HL-60/S4 treated with retinoic acid at 250 ng/mL for 4 days and 3 days (cell line): ENCODE measurements around the gene RNLS.
"Not testable (repeated sequence)": the region's sequence is repeated elsewhere in the genome, so short reads cannot be mapped to it uniquely, and the experiment has no call there.

Source experiments
- in situ Hi-C: fragments of 300-500 bp; cut with MboI; formaldehyde crosslinking; loops from 2 replicates; pipeline ENCODE4 v1.7.0; 2022; ENCODE audit warnings: low sequenced_read_pairs

RNLS gene

GRCh38 chr10:88314362-88314761 is 268.8 kb downstream of the RNLS start:
- in situ Hi-C loops, result no loop called here

DNA sequence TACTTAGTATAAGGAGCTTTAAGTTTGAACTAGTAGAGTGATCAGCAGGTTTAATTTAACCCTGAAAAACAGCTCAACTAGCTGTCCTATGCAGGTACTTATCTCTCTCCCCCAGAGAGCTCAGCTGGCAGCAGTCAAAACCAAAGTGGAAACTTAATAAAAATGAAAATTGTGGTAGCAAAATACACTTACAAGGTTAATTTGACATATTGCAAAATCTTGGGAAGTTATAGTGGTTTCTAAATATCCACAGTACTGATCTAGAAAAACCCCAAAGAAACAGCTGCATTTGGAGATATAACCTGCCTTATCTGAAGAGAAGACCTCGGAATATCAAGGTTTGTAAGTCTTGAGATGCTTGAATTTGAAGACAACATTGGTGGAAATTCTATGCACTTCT is 269.2 kb downstream of the RNLS start:
- in situ Hi-C loops, result no loop called here

DNA sequence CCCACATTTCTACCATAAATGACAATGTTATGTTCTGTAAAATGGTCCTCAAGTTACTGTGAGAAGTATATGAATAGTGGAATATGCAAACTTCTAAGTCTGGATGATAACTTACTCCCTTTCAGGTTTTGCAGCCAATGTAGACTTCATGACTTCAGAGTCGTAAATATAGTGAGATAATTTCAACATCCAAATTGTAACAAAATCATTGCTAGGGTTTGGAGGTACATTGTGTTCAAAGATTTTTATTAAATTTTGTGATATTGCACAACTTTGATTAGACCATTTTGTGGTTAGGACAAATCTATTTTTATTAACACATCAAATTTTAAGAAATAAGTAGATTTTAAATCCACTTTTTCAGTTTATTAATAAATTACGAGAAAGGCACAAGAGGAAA is 270.3 kb downstream of the RNLS start:
- in situ Hi-C loops, result no loop called here

DNA sequence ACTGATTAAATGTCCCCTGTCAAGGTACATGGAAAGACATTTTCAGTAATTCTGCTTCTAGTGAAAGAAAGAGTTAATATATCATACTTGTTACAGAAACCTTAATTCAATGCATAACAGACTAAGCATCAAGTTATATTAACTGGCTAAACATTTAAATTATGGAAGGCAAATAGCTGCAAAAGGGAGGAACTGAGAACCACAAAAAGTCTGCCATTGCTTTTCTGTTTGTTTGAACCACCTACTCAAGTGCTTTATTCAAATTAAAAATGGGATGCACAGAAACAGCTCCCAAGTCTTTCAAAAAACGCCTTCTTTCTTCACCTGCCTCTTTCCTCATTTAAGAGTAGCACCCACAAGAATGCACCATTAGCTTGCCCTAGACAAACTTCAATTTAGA is 271.9 kb downstream of the RNLS start:
- in situ Hi-C loops, result no loop called here

DNA sequence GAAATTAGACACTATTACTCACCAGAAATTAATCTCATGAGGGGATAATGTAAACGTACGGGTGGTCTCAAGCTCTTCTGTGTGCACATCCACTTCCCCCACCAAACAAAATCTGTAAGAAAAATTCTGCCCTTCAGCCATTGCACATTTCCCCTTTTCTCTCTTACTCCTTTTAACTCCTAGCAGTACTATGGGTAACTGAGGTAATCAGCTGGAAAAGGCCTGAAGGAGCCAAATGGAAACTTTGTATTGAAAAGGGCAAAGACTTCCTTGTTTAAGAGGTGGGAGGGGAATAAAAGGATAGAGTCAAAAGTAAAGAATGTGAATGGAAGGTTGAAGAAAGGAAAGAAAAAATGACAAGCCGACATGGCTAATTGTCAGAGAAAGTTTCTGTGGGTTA is 273.8 kb downstream of the RNLS start:
- in situ Hi-C loops, result no loop called here

DNA sequence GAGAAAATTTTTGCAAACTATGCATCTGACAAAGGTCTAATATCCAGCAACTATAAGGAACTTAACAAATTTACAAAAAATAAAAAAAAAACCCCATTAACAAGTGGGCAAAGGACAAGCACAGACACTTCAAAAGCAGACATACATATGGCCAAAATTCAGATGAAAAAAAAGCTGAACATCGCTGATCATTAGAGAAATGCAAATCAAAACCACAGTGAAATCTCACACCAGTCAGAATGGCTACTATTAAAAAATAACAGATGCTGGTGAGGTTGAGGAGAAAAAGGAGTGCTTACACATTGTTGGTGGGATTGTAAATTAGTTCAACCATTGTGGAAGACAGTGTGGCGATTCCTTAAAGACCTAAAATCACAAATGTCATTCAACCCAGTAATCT is 274.8 kb downstream of the RNLS start:
- in situ Hi-C loops, result not testable (repeated sequence)

DNA sequence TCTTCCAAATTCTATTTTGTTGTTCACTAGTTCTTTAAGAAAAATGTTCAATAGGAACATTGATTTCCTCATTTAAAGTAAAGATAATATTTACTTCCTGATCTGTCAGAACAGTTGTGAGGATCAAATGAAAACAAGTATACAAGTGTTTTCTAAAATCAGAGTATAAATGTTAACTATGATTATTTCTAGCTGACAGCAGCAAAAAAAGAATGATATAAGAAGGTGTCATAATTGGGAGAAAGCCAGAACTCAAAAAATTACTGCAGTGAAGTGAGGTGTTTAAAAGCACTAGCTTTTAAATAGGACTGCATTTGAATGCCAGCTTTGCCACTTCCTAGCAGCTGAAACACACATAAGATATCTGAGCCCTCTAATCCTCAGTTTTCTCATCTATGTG is 283.3 kb downstream of the RNLS start:
- in situ Hi-C loops, result no loop called here

- in situ Hi-C loops, result no loop called here
Measured at GRCh38 chr10:88297103-88297502, 286.0 kb downstream of the RNLS start.

- in situ Hi-C loops, result no loop called here
Measured at GRCh38 chr10:88293651-88294230, 289.4 kb downstream of the RNLS start.

GRCh38 chr10:88293073-88293472 is 290.0 kb downstream of the RNLS start:
- in situ Hi-C loops, result no loop called here

DNA sequence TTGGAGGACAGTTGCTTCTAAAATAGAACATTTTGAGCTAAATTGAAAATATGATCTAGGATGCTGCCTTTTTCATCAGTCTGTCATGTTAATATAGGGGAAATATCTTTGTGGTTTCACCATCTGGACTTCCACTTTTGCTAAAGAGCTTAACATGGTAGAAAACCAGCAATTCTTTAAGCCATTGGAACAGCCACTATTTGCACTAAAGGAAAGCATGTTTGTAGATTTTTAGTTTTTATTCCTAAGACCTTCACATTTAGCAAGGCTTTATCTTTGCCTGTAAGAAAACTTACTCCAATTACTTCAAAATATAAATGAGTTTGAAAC is 291.0 kb downstream of the RNLS start:
- in situ Hi-C loops, result no loop called here

DNA sequence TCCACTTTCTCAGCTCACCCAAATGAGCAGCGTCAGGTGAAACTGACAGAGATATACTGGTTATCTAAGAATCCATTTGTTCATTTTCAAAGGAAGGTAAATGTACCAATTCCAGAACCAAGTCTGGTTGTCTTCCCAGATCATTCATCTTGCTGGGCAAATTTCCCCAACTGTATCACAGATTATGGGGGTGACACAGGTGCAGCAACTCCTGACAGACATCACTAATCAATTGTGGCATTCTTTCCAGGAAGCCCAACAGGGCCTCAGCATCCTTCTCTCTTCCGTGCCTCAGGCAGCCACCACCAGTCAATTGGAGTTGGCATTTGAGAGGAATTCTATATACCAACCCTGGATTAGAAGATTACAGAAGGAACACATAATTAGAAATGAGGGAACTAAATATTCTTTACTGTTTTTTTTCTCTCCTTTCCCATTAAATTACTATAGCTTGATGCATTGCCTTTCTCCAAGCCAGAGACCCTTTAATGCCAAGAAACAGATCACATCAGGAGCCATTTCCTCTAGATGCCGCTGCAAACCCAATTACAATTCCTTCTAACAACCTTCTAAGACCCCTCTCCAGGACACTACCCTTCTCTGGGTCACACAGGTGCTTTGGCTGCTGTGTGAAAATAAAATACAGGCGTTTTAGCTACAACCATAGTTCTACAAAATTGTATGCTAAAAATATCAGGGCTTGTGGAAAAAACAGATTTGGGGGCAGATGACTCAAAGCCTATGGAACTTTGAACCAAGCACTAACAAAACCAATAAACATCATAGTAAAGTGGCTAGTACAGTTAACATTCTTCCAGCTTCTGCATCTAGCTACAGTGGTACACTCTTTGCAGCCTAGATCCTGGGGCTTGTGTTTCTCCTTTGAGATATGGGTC is 291.6 kb downstream of the RNLS start:
- in situ Hi-C loops, result no loop called here

GRCh38 chr10:88289342-88289741 is 293.8 kb downstream of the RNLS start:
- in situ Hi-C loops, result no loop called here

DNA sequence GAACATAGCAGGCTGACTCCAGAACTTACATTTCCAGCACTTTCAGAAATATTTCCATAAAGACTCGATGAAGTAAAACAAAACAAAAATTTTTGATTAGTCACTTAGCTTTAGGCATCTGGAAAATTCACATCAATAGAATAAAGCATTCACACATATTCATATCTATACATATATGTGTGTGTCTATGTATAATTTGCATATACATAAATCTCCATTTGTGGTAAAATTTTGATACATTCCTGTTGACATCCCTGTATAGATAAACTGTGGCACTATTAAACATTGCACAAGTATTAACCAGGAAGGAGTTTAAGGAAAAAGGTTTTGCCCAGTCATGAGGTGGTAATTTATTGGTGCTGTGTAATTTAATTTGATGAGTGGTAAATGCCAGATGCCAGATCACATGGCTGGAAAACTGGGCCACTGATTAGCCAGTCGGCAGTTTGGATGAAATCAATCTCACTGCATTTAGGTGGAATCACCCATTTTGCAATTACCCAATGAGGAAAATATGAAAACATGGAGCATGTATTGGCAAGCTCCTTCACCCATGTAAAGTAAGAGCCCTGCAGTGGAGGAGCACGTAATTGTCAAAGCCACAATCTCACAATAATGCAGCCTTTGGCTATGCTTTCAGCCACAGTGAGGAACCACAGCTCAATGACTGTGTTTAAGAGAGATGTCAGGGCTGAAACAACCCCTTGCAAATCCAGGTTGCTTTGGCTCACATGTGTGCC is 294.6 kb downstream of the RNLS start:
- in situ Hi-C loops, result no loop called here

- in situ Hi-C loops, result no loop called here
Measured at GRCh38 chr10:88286030-88286429, 297.1 kb downstream of the RNLS start.

DNA sequence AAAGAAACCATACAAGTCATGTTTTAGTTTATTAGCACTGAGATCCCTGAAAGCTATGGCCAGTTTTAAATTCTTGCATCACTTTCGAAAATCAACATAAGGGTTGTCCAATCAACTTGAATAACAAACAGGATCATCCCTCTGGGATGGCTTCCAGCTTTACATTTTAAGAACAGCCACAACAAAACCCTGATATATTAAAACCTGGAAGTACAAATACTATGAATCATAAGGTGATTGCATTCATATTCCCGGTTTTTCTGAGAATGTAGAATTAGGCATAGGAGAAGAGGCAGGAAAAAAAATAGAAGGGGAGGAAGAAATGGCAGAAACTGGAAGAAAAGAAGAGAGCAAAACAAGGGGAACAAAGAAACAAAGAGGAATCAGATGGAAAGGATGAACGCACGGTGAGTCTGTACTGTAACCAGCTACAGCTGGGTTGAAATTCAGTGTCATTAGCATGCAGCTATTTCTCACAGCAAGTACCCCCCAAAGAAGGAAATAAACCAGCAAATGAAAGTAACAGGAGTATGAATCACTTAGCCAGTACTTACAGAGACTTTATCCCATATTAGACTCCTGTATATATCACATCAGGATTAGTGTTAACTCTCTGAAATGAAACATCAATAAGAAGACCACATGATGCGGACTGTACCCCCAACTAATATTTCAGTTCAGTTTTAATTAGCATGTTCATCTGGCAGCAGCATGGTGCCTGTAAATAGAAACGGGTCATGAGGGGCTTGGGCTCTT is 301.3 kb downstream of the RNLS start:
- in situ Hi-C loops, result no loop called here

DNA sequence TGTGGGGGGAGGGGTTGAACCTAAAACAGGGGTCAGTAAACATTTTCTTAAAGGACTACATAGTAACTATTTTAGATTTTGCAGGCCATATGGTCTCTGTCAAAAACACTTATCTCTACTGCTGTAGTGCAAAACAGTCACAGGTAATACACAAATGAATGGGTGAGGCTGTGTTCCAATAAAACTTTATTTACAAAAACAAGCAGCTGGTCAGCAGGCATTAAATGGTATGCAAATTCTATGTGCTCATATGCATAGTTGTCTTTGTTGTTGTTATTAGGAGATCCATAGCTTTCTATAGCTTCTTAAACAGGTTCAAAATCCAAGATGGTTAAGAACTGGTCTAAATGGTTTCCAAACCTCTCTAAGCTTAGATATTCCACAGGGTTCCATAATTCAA is 302.6 kb downstream of the RNLS start:
- in situ Hi-C loops, result no loop called here

- in situ Hi-C loops, result no loop called here
Measured at GRCh38 chr10:88278912-88279311, 304.2 kb downstream of the RNLS start.

GRCh38 chr10:88276945-88277344 is 306.2 kb downstream of the RNLS start:
- in situ Hi-C loops, result not testable (repeated sequence)

DNA sequence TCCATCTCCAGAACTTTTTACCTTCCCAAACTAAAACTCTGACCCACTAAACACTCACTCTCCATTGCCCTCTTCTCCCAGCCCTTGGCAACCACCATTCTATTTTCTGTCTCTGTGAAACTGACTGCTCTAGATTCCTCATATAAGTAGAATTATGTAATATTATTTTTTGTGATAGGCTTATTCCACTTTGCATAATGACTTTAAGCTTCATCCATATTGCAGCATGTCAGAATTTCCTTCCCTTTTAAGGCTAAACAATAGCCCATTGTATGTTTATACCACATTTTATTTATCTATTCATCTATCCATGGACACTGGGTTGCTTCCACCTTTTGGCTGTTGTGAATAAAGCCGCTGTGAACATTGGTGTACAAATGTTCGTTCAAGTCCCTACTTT is 308.8 kb downstream of the RNLS start:
- in situ Hi-C loops, result no loop called here

DNA sequence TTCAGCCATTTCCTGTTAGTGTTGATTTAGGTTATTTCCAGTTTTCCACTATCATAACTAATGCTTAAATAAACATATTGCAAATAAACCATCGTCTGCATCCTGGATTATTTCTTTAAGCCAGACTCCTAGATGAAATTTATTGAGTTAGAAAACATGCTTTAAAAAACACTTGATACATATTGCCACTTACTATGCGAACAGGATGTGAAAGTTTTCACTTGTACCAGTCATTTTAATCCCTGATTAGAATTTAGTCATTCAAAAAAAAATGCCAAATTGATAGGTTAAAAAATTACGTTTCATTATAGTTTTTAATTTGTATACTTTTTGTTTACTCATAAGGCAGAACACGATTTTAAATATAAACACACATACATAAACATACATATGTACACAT is 309.6 kb downstream of the RNLS start:
- in situ Hi-C loops, result no loop called here
